ENCODE results near the gene GPHN. TPM values are rescaled to one million over a fixed set of nuclear protein-coding genes. Genes with fewer than 3 reads are reported as not detected.

The GPHN gene
- total RNA-seq, 1 donor, result 8.3 TPM

DNA sequence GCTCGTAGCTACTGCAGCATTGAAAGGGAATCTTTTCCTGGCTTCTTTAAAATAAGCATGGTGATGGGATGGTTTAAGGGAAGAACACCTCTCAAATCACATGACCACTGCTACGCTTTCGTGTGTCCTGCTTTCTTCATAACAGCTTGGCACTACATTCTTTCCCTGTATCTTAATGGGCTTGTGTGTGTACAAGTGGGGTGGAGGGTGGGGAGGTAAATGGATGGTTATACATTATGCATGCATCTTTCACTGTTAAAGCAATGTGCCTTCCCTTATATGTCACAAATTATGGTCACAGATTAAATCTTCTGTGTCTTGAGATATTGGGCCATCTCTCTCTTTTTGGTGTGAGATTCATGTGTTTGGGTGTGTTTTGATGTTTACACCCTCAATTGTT lies 511.8 kb downstream of the GPHN start:
- Histone ChIP-seq H3K79me2 (ENCODE audit: insufficient read depth, low read length) (no peaks in the 10 kb centered on the region), H3K27me3 (ENCODE audit: insufficient read depth, low read length) (no peaks in the 10 kb centered on the region), H3K4me2 (ENCODE audit: insufficient read depth, low read length) (no peak overlapping the region), H3K9me3 (ENCODE audit: low read depth, low read length) (no peaks in the 10 kb centered on the region), H4K20me1 (ENCODE audit: insufficient read depth, low read length) (no peaks in the 10 kb centered on the region), H2AFZ (ENCODE audit: low read length) (no peak overlapping the region), H3K36me3 (ENCODE audit: insufficient read depth, low read length) (no peaks in the 10 kb centered on the region), H3K4me3 (ENCODE audit: insufficient read depth, low read length) (no peak overlapping the region), H3K27ac (ENCODE audit: low read depth, low read length) (no peak overlapping the region), H3K4me1 (ENCODE audit: insufficient read depth, low read length) (no peaks in the 10 kb centered on the region)
- peak; percentile 4 for DNase-seq (ENCODE audit: insufficient read length, low spot score, missing footprints)
- TF ChIP-seq, protein P1, sequence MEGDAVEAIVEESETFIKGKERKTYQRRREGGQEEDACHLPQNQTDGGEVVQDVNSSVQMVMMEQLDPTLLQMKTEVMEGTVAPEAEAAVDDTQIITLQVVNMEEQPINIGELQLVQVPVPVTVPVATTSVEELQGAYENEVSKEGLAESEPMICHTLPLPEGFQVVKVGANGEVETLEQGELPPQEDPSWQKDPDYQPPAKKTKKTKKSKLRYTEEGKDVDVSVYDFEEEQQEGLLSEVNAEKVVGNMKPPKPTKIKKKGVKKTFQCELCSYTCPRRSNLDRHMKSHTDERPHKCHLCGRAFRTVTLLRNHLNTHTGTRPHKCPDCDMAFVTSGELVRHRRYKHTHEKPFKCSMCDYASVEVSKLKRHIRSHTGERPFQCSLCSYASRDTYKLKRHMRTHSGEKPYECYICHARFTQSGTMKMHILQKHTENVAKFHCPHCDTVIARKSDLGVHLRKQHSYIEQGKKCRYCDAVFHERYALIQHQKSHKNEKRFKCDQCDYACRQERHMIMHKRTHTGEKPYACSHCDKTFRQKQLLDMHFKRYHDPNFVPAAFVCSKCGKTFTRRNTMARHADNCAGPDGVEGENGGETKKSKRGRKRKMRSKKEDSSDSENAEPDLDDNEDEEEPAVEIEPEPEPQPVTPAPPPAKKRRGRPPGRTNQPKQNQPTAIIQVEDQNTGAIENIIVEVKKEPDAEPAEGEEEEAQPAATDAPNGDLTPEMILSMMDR (IDR thresholded peaks at IDR 0.05; ENCODE audit: extremely low read depth, low read depth, low read length), result no peak

DNA sequence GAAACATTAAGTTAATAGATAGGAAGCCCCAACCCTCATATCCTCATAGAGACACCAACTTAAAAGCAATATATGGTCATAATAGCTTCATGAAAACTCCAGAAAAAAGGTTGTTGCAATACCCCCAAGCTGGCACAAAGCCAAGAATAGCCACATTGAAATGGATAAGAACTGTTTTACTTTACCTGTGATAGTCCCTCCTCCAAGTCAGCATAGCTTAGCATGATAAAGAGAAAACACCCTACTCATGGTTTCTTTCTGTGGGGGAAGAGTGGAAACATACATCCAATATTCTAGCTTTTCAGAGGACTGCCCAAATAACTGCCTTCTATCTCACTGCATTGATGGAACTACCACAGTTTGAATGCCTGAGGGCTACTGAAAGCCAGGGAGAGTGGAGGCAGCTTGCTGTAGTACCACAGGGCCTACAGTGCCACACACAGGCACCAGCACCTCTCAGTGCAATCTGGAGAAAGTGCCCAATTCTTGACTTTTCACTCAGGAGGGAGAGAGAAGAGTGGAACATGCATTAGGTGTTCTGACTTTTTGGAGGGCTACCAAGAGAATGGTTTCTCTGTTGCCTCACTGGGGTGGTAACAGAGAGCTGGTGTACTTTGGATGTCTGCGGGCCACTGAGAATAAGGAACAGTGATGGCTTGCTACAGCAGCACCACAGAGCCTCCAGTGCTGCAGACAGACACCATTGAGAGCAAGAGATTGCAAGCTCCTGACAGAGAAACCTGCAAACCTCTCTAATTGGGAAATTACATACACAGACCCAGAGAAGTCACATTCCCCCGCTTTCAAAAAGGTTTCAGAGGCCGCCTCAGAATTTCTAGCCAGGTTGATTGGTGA lies 524.2 kb downstream of the GPHN start:
- Histone ChIP-seq H2AFZ (ENCODE audit: low read length) (no peak overlapping the region), H3K27me3 (ENCODE audit: insufficient read depth, low read length) (no peaks in the 10 kb centered on the region), H3K79me2 (ENCODE audit: insufficient read depth, low read length) (no peaks in the 10 kb centered on the region), H3K4me2 (ENCODE audit: insufficient read depth, low read length) (no peak overlapping the region), H3K4me1 (ENCODE audit: insufficient read depth, low read length) (no peaks in the 10 kb centered on the region), H3K36me3 (ENCODE audit: insufficient read depth, low read length) (no peaks in the 10 kb centered on the region), H3K9me3 (ENCODE audit: low read depth, low read length) (no peaks in the 10 kb centered on the region), H3K4me3 (ENCODE audit: insufficient read depth, low read length) (no peak overlapping the region), H3K27ac (ENCODE audit: low read depth, low read length) (no peak overlapping the region), H4K20me1 (ENCODE audit: insufficient read depth, low read length) (no peaks in the 10 kb centered on the region)
- TF ChIP-seq, protein P1 (IDR thresholded peaks at IDR 0.05; ENCODE audit: extremely low read depth, low read depth, low read length), result no peak
- no peak for DNase-seq (ENCODE audit: insufficient read length, low spot score, missing footprints)

DNA sequence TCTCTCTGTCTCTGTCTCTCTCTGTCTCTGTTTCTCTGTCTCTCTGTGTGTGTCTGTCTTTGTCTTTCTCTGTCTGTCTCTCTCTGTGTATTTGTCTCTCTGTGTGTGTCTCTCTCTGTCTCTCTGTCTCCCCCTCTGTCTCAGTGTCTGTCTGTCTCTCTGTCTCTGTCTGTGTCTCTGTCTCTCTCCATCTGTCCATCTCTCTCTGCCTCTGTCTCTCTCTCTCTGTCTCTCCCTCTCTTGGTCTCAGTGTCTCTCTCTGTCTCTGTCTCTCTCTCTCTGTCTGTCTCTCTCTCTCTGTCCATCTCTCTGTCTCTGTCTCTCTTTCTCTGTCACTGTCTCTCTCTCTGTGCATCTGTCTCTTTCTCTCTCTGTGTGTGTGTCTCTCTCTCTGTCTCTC lies 537.5 kb downstream of the GPHN start:
- no peaks in the 10 kb centered on the region for H3K79me2 ChIP-seq (ENCODE audit: insufficient read depth, low read length)
- DNase-seq (ENCODE audit: insufficient read length, low spot score, missing footprints), result no peak
- H3K4me2 ChIP-seq (ENCODE audit: insufficient read depth, low read length), result no peak overlapping the region
- TF ChIP-seq, protein P1 (IDR thresholded peaks at IDR 0.05; ENCODE audit: extremely low read depth, low read depth, low read length), result no peak
- H3K4me3 ChIP-seq (ENCODE audit: insufficient read depth, low read length), result no peak overlapping the region
- H3K9me3 ChIP-seq (ENCODE audit: low read depth, low read length), result no peaks in the 10 kb centered on the region
- H2AFZ ChIP-seq (ENCODE audit: low read length), result no peak overlapping the region
- no peaks in the 10 kb centered on the region for H3K27me3 ChIP-seq (ENCODE audit: insufficient read depth, low read length)
- no peaks in the 10 kb centered on the region for H3K36me3 ChIP-seq (ENCODE audit: insufficient read depth, low read length)
- H3K27ac ChIP-seq (ENCODE audit: low read depth, low read length), result no peak overlapping the region
- H3K4me1 ChIP-seq (ENCODE audit: insufficient read depth, low read length), result no peaks in the 10 kb centered on the region
- H4K20me1 ChIP-seq (ENCODE audit: insufficient read depth, low read length), result no peaks in the 10 kb centered on the region

DNA sequence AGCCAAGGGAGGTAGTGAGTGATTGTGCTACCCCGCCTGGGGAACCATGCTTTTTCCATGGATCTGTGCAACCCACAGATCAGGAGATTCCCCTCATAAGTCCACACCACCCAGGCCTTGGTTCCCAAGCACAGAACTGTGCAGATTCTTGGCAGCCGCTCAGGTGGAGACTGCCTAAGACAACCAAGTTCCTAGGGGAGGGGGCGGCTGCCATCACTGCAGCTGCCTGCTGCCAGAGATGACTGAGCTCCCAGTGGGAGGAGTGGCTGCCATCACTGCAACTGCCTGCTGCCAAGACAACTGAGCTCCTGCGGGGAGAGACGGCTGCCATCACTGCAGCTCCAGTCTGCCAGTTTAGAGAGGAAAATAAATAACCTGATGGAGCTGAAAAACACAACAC lies 542.9 kb downstream of the GPHN start:
- H2AFZ ChIP-seq (ENCODE audit: low read length), result no peak overlapping the region
- no peaks in the 10 kb centered on the region for H3K79me2 ChIP-seq (ENCODE audit: insufficient read depth, low read length)
- no peak overlapping the region for H3K4me3 ChIP-seq (ENCODE audit: insufficient read depth, low read length)
- no peak overlapping the region for H3K4me2 ChIP-seq (ENCODE audit: insufficient read depth, low read length)
- no peaks in the 10 kb centered on the region for H3K4me1 ChIP-seq (ENCODE audit: insufficient read depth, low read length)
- H3K36me3 ChIP-seq (ENCODE audit: insufficient read depth, low read length), result no peaks in the 10 kb centered on the region
- no peak overlapping the region for H3K27ac ChIP-seq (ENCODE audit: low read depth, low read length)
- no peaks in the 10 kb centered on the region for H3K27me3 ChIP-seq (ENCODE audit: insufficient read depth, low read length)
- H3K9me3 ChIP-seq (ENCODE audit: low read depth, low read length), result no peaks in the 10 kb centered on the region
- TF ChIP-seq, protein P1 (IDR thresholded peaks at IDR 0.05; ENCODE audit: extremely low read depth, low read depth, low read length), result no peak
- H4K20me1 ChIP-seq (ENCODE audit: insufficient read depth, low read length), result no peaks in the 10 kb centered on the region
- DNase-seq (ENCODE audit: insufficient read length, low spot score, missing footprints), result no peak
